ENCODE data around the gene C15orf61. TPM values are rescaled to one million over a fixed set of nuclear protein-coding genes. Genes with fewer than 3 reads are reported as not detected.

The C15orf61 gene
- total RNA-seq, 1 donor from 2014 or later = 5.2 TPM

- H3K27me3 Mint-ChIP-seq (ENCODE audit: low read depth) = peaks cover 2% of the 10 kb centered on the region
- no peak for DNase-seq (ENCODE audit: low spot score)
Measured at GRCh38 chr15:67481680-67482079, 39.3 kb upstream of the C15orf61 start.

DNA sequence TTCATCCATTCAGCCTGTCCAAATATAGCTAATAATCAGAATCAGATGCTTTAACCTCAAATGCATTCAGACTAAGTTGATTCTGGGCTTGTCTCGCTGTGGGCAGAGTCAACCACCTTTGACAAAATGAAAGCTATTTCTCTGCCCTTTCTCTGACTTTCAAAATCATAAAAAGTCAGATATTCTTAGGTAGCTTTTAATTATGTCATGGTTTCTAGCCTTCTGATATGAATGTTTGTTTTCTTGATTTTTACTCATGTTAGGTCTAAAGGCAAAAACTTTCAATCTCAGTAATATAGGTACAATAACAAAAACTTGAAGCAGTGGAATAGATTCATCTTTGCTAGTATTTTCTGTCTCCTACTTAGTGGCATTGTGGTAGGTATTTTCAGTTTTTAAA lies 25.3 kb upstream of the C15orf61 start:
- Mint-ChIP-seq H3K9me3 (ENCODE audit: low read depth) (no peaks in the 10 kb centered on the region), H3K27ac (ENCODE audit: unreplicated experiment) (no peak overlapping the region), H3K4me3 (ENCODE audit: unreplicated experiment) (no peak overlapping the region), H3K36me3 (ENCODE audit: low read depth) (peaks cover 1% of the 10 kb centered on the region), H3K4me1 (ENCODE audit: low read depth) (no peaks in the 10 kb centered on the region), H3K27me3 (ENCODE audit: low read depth) (no peaks in the 10 kb centered on the region)
- TF ChIP-seq, protein P1, sequence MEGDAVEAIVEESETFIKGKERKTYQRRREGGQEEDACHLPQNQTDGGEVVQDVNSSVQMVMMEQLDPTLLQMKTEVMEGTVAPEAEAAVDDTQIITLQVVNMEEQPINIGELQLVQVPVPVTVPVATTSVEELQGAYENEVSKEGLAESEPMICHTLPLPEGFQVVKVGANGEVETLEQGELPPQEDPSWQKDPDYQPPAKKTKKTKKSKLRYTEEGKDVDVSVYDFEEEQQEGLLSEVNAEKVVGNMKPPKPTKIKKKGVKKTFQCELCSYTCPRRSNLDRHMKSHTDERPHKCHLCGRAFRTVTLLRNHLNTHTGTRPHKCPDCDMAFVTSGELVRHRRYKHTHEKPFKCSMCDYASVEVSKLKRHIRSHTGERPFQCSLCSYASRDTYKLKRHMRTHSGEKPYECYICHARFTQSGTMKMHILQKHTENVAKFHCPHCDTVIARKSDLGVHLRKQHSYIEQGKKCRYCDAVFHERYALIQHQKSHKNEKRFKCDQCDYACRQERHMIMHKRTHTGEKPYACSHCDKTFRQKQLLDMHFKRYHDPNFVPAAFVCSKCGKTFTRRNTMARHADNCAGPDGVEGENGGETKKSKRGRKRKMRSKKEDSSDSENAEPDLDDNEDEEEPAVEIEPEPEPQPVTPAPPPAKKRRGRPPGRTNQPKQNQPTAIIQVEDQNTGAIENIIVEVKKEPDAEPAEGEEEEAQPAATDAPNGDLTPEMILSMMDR (IDR thresholded peaks at IDR 0.05) = no peak
- DNase-seq (ENCODE audit: low spot score) = no peak

More at GRCh38 chr15:67481680-67482079, 39.3 kb upstream of the C15orf61 start:
- Mint-ChIP-seq H3K9me3 (ENCODE audit: low read depth) (peaks cover 8% of the 10 kb centered on the region), H3K27ac (ENCODE audit: unreplicated experiment) (no peak overlapping the region), H3K36me3 (ENCODE audit: low read depth) (peaks cover 6% of the 10 kb centered on the region), H3K4me1 (ENCODE audit: low read depth) (peaks cover 9% of the 10 kb centered on the region), H3K4me3 (ENCODE audit: unreplicated experiment) (no peak overlapping the region)
- TF ChIP-seq, protein P1 (IDR thresholded peaks at IDR 0.05) = no peak

DNA sequence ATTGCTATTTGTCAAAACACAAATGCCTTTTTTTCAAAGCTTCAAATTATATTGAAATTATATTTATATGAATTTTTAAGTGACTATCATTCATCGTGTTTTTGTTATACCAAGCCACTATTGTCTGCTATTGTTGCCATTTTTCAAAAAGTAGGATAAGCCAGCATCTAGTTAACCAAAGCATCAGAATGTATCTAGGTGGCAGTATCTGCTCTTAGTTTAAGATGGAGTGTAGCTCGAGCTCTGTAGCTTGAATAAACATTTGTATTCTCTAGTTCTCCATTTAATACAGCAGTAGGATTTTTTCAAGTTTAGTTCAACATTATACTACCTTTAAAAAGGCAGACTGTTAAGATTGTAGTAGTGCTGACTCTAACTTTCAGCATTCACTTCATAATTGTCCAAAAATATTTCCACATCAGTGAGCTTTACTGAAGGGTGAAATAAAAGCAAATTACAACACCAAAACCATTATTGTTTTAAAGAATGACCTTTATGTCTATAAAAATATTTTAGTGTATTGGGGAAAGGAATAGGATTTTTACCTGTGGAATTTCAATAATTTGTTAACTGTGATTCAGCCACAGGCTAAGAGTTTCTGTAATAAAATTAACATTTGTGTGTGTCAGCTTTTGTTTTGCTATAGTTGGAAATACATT lies 19.6 kb upstream of the C15orf61 start:
- H3K27ac Mint-ChIP-seq (ENCODE audit: unreplicated experiment) = no peak overlapping the region

DNA sequence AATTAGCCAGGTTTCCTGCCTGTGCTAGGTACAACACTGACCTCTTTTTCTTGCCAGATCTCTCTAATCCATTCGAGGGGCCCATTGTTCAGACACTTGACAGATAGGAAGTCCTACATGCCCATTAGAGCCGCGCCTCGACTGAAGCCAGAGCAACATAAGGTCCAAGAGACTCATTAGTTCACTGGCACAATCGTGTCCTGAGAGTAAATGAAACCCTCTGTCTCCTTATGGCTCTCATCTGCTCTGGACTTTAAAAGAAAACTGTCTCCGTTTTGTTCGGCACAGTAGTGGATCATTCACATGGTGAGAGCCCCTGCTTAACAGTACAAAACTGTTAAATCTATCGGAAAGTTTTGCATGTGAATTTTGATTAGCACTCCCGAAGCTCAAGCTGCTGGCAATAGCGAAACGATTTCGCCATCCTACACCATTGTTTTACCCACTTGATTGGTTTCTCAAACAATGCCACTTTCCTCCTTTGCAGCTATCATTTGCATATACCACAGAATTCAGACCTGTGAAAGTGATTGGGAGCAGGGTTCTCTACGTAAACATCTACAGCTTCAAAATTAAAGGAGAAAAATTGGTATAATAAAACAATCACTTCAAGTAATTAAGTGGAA lies 19.0 kb upstream of the C15orf61 start:
- no peak for DNase-seq (ENCODE audit: low spot score)
- TF ChIP-seq, protein P1 (IDR thresholded peaks at IDR 0.05) = no peak
- Mint-ChIP-seq H3K27ac (ENCODE audit: unreplicated experiment) (no peak overlapping the region), H3K27me3 (ENCODE audit: low read depth) (no peaks in the 10 kb centered on the region), H3K4me1 (ENCODE audit: low read depth) (peaks cover 11% of the 10 kb centered on the region), H3K9me3 (ENCODE audit: low read depth) (no peaks in the 10 kb centered on the region), H3K36me3 (ENCODE audit: low read depth) (no peaks in the 10 kb centered on the region), H3K4me3 (ENCODE audit: unreplicated experiment) (no peak overlapping the region)

More for the DNA sequence above, 19.6 kb upstream of the C15orf61 start:
- Mint-ChIP-seq H3K4me3 (ENCODE audit: unreplicated experiment) (no peak overlapping the region), H3K27me3 (ENCODE audit: low read depth) (no peaks in the 10 kb centered on the region), H3K9me3 (ENCODE audit: low read depth) (no peaks in the 10 kb centered on the region), H3K36me3 (ENCODE audit: low read depth) (no peaks in the 10 kb centered on the region), H3K4me1 (ENCODE audit: low read depth) (peaks cover 11% of the 10 kb centered on the region)
- TF ChIP-seq, protein P1 (IDR thresholded peaks at IDR 0.05) = peak; percentile 78
- DNase-seq (ENCODE audit: low spot score) = no peak

DNA sequence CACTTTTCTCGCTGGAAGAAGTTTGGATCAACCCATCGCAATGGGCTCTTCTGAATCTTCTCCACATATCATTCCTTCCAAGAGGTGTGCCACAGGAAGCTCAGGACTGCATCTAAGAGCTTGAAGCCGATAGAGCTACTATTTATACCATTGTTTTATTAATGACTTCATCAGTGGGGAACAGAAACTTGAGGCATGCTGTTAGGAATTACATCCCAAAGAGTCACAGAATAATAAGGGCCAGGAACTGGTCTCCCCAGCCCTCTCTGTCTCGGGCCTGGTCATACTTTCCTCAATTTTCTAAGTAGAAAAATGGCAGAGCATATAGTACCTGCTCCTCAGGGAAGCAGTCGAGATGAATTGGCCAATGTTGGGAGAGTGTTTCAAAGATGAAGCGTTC lies 16.9 kb upstream of the C15orf61 start:
- DNase-seq (ENCODE audit: low spot score) = no peak
- no peaks in the 10 kb centered on the region for H3K9me3 Mint-ChIP-seq (ENCODE audit: low read depth)
- H3K4me1 Mint-ChIP-seq (ENCODE audit: low read depth) = peaks cover 23% of the 10 kb centered on the region
- no peaks in the 10 kb centered on the region for H3K27me3 Mint-ChIP-seq (ENCODE audit: low read depth)
- TF ChIP-seq, protein P1 (IDR thresholded peaks at IDR 0.05) = no peak
- no peak overlapping the region for H3K27ac Mint-ChIP-seq (ENCODE audit: unreplicated experiment)
- no peaks in the 10 kb centered on the region for H3K36me3 Mint-ChIP-seq (ENCODE audit: low read depth)
- no peak overlapping the region for H3K4me3 Mint-ChIP-seq (ENCODE audit: unreplicated experiment)

Measured in chondrocyte (in vitro differentiated cells).